Stimulated activated CD8-positive, alpha-beta memory T cell treated with anti-CD3 and anti-CD28 coated beads, Interleukin-2, amount 100 ng/mL, for 48 hours (primary cell): Measurements from ENCODE around the gene IGSF3.

Experiments
- DNase-seq, 2 donors: peaks; one replicate each; pipeline ENCODE4 v3.0.0-alpha.2; 2020; ENCODE audit warnings: low read depth in 2 of 2

The IGSF3 gene

GRCh38 chr1:116667575-116668105, at the start of gene IGSF3:
IGSF3 (minus strand) TSS chr1:116667733; CDS start chr1:116666326, 1,407 bp downstream.
- peak; percentile 39 to 47 for DNase-seq

DNA sequence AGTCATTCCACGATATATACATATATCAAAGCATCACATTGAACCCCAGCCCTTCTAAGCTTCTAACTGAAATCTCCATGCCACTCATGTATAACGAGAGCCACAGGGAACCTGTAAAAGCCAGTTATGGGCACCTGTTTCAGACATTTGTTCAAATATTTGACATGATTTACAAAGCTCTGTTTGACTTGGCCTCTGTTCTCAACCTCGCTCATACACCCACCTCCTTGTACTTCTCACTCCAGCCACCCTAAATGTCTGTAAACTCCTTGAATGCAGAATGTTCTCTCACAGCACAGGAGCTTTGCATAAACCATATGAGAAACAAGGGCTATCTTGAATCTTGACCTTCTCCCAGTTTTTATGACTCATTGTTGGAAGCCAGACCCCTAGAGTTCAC, 49.8 kb upstream of the IGSF3 start:
- no peak for DNase-seq

GRCh38 chr1:116716391-116716790, 48.9 kb upstream of the IGSF3 start:
- no peak for DNase-seq

DNA sequence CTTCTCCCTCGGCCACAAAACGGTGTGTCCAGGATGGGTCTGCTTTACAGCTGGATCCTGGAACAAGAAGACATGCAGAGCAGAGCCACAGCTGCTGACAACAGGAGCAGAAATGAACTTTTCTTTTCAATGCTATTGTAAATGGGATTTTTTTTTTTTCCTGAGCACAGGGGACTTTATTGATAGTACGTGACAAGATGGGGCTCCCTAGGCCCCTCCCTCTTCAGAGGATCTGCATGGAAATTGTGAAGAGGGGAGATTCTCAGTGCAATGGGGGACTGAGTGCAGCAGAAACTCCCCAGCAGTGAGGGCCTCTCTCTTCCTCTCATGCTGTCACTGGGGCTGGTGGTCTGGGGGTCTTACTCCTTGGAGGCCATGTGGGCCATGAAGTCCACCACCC, 45.9 kb upstream of the IGSF3 start:
- no peak for DNase-seq

GRCh38 chr1:116712510-116712909, 45.0 kb upstream of the IGSF3 start:
- DNase-seq = no peak

- no peak for DNase-seq
Observed at GRCh38 chr1:116711263-116711840, 43.8 kb upstream of the IGSF3 start.

DNA sequence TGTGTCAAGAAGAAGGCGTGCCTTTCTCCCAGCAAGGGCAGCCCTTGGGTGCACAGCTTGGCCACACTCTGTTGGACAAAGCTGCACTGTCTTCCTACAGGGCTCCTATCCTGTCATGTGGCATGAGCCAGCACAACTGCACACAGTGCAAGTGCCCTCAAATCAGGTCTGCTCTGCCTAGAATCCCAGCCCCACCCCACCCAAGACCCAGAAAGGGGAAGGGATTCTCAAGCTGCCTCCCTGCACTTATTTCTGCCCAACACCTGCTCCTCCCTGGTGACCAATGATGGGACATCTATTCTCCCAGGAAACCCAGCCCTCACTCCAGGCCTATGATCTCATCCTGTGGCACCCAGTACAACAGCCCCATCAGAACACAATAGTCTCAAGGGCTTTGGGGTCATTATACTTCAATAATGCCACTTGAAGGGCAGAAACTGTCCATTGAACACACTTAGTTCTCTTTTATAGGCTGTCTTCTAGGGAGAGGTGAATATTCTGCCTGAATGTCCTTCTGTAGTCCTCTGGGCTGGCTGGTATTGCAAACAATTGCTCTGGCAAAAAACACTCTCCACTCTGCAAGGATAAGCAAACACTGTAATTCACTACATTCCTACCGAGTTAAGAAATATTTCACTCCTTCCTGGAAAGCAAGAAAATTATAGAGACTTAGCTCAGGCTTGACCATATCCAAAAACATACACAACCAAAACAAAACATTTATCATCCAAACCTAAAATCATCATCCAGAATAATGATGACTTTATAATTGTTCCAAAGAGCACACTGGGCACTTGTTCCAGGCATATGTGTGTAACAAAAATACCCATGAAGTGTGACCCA, 43.1 kb upstream of the IGSF3 start:
- no peak for DNase-seq

DNA sequence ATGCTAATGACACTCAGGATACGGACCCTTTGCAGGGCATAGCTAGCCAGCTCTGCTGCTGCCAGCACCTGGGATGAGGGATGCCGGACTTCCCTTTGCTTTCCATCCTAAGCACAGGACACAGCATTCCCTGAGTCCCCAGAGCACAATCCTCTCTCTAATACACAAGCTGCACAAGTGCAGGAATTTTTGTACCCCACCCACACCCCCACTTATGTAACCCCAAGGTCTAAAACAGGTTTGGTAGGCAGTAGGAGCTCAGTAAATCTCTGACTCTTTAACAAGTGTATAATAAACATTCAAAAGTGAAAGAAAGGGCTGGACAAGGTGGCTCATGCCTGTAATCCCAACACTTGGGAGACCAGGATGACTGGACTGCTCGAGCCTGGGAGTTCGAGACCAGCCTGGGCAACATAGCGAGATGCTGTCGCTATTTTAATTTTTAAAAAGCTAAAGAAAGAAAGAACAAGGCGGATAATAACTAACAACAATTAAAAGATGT, 42.2 kb upstream of the IGSF3 start:
- DNase-seq = no peak

GRCh38 chr1:116708255-116708900, 40.8 kb upstream of the IGSF3 start:
- DNase-seq = no peak

DNA sequence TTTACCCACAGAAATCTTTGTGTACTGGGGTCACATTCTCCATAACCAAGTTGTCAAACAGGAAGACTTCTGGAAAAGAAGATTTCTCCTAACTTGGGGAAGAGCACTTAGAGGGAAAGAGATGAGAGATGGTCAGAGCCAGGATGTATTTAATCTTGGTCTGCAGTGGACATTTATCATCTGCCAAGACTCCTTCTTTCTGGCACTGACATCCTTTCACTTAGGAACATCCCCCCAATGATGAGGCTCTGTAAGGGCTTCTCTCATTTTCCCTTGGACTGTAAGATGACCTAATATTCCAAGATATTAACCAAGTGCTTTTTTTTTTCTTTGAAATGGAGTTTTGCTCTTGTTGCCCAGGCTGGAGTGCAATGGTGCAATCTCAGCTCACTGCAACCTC, 39.3 kb upstream of the IGSF3 start:
- no peak for DNase-seq

DNA sequence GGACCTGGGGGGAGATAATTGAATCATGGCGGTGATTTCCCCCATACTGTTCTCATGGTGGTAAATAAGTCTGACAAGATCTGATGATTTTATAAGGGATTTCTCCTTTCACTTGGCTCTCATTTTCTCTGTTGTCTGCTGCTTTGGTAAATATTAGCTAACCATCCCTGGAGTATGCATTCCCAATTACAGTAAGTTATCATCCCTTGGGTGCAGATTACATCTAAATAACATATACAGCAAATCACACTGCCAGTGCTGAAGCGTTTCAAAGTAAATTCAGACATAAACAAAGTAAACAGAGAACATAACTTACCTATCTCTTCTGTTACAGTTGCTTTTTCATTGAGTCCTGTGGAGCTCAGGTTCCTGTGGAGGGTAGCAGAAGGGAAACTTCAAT, 38.6 kb upstream of the IGSF3 start:
- no peak for DNase-seq

GRCh38 chr1:116704278-116704677, 36.7 kb upstream of the IGSF3 start:
- no peak for DNase-seq

- no peak for DNase-seq
Observed at GRCh38 chr1:116699605-116700004, 32.1 kb upstream of the IGSF3 start.

DNA sequence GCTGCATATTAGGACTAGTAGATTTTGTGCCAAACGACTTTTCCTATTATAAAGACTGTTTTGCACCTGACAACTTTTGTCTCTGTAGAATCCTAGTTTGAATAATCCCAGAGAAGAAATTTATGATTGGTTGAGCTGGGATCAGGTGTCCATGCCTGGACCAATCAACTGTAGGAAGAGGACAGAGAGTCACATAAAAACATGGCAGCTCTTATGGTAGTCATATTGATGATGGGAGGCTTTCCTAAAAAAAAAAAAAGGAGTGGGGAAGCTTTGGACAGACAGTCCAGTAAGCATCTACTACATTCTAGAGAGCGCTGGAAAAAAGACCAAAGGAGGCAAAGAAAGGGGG, 30.7 kb upstream of the IGSF3 start:
- no peak for DNase-seq

DNA sequence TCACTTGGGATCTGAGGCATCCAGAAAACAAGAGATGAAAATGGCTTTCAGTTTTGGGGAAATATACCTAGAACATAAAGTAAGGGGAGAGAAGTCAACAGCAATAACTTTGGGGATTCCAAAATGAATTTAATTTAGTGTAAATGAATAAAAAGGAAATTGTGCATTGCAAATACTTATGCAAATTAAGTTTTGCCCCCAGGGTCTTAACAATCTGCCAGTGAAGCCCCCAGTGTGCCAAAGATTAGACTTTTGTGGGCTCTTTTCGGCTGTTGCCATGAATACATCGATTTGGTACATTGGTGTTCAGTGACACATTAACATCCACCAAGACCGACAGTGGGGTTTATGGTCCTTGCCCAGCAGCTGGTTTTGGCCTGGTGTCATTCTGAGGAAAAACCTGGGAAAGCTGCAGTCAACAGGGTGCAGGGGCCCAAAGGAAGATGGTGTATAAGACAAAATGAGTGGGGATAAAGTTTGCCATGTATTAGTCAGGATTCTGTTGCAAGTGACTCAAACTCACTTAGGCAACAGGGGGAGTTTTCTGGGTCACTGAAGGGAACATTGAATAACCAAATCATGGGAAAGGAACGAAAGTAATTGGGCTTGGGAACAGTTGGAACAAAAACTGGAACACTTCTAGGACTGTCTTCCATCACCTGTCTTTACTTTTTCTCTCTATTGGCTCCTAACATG, 30.2 kb upstream of the IGSF3 start:
- no peak for DNase-seq

- no peak for DNase-seq
Observed at GRCh38 chr1:116694524-116694923, 27.0 kb upstream of the IGSF3 start.

GRCh38 chr1:116693759-116694480, 26.4 kb upstream of the IGSF3 start:
- no peak for DNase-seq

- no peak for DNase-seq
Observed at GRCh38 chr1:116692879-116693278, 25.3 kb upstream of the IGSF3 start.

- no peak for DNase-seq
Observed at GRCh38 chr1:116690849-116691406, 23.4 kb upstream of the IGSF3 start.

DNA sequence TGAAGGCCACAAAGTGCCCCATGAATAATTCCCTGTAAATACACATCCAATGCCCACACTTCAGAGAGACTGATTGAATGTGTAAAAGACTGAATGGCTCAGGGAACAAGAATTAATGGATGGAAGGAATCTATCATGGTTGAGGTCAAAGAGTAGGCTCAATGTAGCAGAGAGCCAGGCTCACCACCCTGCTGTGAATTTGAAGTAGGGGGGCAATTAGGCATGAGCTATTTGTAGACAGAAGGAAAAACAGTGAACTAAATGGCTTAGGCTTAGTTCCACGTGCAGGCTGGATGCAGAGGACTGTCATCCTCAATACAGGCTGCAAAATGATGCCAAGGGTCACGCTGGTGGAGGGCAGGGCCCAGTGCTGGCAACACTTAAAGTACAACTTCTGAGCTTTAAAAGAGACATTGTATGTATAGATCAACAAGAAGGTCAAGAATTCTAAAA, 22.9 kb upstream of the IGSF3 start:
- no peak for DNase-seq
